NCI-H1092 treated with DMSO at 0.1 percent for 48 hours (cell line): ENCODE measurements around the gene BICDL1.

Experiments used
- DNase-seq: peaks from one replicate; lab custom pipeline; 2025; lab: John Stamatoyannopoulos, UW

The BICDL1 gene

GRCh38 chr12:120101182-120101581 is 112.1 kb downstream of the BICDL1 start:
- DNase-seq = peak; percentile 5

- DNase-seq = no peak
These were observed 112.6 kb downstream of the BICDL1 start for GRCh38 chr12:120101617-120102016.

- no peak for DNase-seq
These were observed 113.4 kb downstream of the BICDL1 start for GRCh38 chr12:120102189-120103043.

- DNase-seq = no peak
These were observed 114.0 kb downstream of the BICDL1 start for GRCh38 chr12:120103044-120103338.

GRCh38 chr12:120103371-120103770 is 114.3 kb downstream of the BICDL1 start:
- DNase-seq = no peak

GRCh38 chr12:120106151-120106550 is 117.1 kb downstream of the BICDL1 start:
- DNase-seq = no peak

GRCh38 chr12:120109570-120110267 is 120.7 kb downstream of the BICDL1 start:
- no peak for DNase-seq

- DNase-seq = no peak
These were observed 121.8 kb downstream of the BICDL1 start for GRCh38 chr12:120110550-120111501.

- no peak for DNase-seq
These were observed 126.0 kb downstream of the BICDL1 start for GRCh38 chr12:120115066-120115465.

- no peak for DNase-seq
These were observed 126.8 kb downstream of the BICDL1 start for GRCh38 chr12:120115692-120116440.

GRCh38 chr12:120116441-120116791 is 127.4 kb downstream of the BICDL1 start, which contains the start of gene RAB35:
Gene RAB35, minus strand, starts transcription at chr12:120116753. Its CDS starts 103 bp downstream, at chr12:120116650.
- DNase-seq = no peak

GRCh38 chr12:120116792-120117651 is 128.0 kb downstream of the BICDL1 start:
- peak; percentile 85 for DNase-seq

GRCh38 chr12:120117961-120118320 is 128.9 kb downstream of the BICDL1 start:
- no peak for DNase-seq

GRCh38 chr12:120118321-120119061 is 129.5 kb downstream of the BICDL1 start:
- DNase-seq = no peak

- DNase-seq = no peak
These were observed 130.4 kb downstream of the BICDL1 start for GRCh38 chr12:120119271-120119973.

- DNase-seq = no peak
These were observed 132.3 kb downstream of the BICDL1 start for GRCh38 chr12:120121343-120121742.

- no peak for DNase-seq
These were observed 132.8 kb downstream of the BICDL1 start for GRCh38 chr12:120121766-120122293.

GRCh38 chr12:120125029-120125428 is 136.0 kb downstream of the BICDL1 start:
- no peak for DNase-seq
